ENCODE data around the gene C12orf42.

Gene C12orf42

DNA sequence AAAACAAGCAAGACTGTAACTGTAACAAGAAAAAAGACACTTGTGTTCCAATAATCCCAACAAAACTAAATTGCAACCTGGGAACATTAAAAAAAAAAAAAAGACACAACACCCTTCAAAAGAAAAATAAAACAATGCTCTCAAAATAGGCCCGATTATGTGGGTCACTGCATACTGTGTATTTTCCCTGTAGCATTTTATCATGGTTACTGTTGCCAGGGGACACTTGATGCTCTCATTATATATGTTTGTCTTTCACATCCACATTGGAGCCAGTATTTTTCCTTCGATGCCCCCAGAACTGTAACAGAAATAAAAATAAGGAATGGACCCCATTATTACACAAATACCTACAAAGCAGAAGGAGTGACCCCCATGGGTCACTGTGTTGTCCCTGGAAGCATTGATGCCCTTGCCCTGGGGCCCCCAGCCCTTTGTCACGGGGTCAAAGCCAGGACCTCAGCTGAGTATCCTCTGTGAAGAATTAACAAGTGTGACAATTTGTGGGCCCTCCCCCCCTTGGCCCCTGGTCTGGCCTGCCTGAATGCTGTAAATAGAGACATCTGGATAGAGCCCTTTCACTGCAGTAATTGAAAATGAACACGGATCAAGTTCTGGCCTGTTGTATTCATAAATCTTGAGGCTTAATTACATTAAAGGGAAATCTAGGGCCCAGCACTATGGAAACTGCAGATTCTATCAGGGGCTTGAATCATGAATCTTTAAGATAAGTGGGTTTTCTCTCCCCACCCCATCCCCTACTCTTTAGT lies 72.8 kb downstream of the C12orf42 start:
- Mint-ChIP-seq H3K36me3 (ENCODE audit: low read depth) (peaks cover 13% of the 10 kb centered on the region), H3K4me1 (ENCODE audit: low read depth) (peaks cover 3% of the 10 kb centered on the region), H3K27ac (no peak overlapping the region), H3K9me3 (peaks cover 13% of the 10 kb centered on the region), H3K27me3 (no peaks in the 10 kb centered on the region), H3K4me3 (no peak overlapping the region)

DNA sequence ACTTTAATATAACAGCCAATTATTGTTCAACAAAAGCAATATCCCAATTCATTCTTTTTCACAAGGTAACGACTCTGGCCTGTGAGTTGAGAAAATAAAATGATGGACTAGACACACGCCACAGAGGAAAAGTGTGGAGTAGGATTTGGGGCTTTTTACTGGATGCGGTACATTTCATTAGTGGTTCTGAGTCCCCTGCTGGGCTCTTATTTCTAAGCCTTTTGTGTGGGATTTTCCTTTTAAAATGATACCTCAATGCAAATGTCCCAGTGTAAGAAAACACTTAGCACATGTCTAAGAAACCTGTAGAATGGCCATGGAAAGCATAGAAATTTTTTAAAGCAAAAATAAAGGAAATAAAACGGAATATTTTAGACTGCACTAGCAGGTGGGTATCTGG lies 73.4 kb downstream of the C12orf42 start:
- peaks cover 3% of the 10 kb centered on the region for H3K4me1 Mint-ChIP-seq (ENCODE audit: low read depth)
- peaks cover 7% of the 10 kb centered on the region for H3K9me3 Mint-ChIP-seq
- no peak overlapping the region for H3K27ac Mint-ChIP-seq
- no peak overlapping the region for H3K4me3 Mint-ChIP-seq
- H3K27me3 Mint-ChIP-seq = no peaks in the 10 kb centered on the region
- H3K36me3 Mint-ChIP-seq (ENCODE audit: low read depth) = peaks cover 9% of the 10 kb centered on the region

DNA sequence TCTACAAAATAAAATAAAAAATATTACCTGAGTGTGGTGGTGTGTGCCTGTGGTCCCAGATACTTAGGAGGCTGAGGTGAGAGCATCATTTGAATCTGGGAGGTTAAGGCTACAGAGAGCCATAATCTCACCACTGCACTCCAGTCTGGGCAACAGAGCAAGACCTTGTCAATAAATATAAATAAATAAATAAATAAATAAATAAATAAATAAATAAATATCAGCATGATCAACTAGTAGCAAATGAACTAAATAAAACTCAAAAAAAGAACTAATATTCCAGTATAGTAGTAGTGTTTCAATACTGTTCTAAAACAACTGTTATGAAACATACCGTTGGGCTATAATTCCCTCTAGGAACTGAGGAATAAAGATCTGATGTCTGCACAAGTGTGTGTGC lies 74.4 kb downstream of the C12orf42 start:
- Mint-ChIP-seq H3K4me3 (no peak overlapping the region), H3K27me3 (no peaks in the 10 kb centered on the region), H3K4me1 (ENCODE audit: low read depth) (peaks cover 3% of the 10 kb centered on the region), H3K9me3 (peaks cover 3% of the 10 kb centered on the region), H3K36me3 (ENCODE audit: low read depth) (peaks cover 13% of the 10 kb centered on the region), H3K27ac (no peak overlapping the region)

DNA sequence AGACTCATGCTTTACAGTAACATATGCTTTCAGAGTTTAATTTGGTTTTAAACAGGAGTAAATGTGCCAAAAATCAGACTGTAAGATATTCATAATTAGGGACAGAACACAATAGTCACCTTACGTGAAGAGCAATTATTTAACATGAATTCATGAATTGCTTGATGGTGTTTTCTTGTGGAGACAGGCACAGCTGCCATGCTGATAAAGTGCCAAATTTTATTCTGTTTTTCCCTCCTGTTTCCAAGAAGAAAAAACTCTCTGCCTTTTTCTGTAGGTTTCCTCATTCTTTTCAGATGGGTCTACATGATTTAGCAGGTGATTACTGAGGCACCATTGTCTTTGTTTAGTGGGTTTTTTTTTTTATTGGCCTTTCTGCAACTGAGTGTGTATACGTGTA lies 80.1 kb downstream of the C12orf42 start:
- Mint-ChIP-seq H3K27ac (no peak overlapping the region), H3K4me3 (no peak overlapping the region), H3K4me1 (ENCODE audit: low read depth) (no peaks in the 10 kb centered on the region), H3K9me3 (peaks cover 19% of the 10 kb centered on the region), H3K27me3 (no peaks in the 10 kb centered on the region), H3K36me3 (ENCODE audit: low read depth) (peaks cover 15% of the 10 kb centered on the region)

DNA sequence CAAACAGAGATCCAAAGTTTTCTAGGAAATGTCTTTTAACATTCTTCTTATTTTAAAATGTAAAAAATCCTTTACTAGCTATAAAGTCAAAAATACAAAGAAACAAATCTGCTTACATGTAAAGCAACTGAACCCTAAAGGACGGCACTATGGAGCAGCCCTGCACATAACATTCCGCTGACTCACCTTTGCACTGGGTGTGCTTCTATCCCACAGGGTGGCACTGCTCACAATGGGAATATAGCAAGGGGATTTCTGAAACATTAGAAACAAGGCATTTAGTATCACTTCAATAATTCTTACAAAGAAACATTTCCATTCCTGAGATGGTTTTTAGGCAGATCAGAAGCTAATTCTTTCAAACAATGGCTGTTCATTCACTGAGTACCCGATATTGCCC lies 94.3 kb downstream of the C12orf42 start:
- Mint-ChIP-seq H3K36me3 (ENCODE audit: low read depth) (peaks cover 13% of the 10 kb centered on the region), H3K4me3 (no peak overlapping the region), H3K27me3 (no peaks in the 10 kb centered on the region), H3K4me1 (ENCODE audit: low read depth) (no peaks in the 10 kb centered on the region), H3K27ac (no peak overlapping the region), H3K9me3 (no peaks in the 10 kb centered on the region)

DNA sequence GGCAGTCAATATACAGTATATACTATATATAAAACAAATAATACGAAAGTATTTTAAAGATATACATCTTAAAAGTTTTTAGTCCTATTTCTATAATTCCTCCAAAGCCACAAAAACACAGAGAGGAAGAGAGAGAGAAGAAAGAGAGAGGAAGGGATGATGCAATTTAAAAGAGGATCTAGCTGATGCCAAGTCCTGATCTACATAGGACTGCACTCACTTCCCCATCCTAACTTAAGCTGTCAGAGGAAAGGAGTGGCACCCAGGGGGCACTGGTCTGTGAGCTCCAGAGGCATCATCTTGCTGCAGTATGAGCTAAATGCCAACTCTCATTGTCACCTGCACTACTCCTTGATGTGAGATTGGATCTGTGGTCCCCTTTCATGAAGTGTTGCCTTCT lies 95.8 kb downstream of the C12orf42 start:
- Mint-ChIP-seq H3K9me3 (no peaks in the 10 kb centered on the region), H3K36me3 (ENCODE audit: low read depth) (peaks cover 13% of the 10 kb centered on the region), H3K4me1 (ENCODE audit: low read depth) (no peaks in the 10 kb centered on the region), H3K27me3 (no peaks in the 10 kb centered on the region), H3K27ac (no peak overlapping the region), H3K4me3 (no peak overlapping the region)

DNA sequence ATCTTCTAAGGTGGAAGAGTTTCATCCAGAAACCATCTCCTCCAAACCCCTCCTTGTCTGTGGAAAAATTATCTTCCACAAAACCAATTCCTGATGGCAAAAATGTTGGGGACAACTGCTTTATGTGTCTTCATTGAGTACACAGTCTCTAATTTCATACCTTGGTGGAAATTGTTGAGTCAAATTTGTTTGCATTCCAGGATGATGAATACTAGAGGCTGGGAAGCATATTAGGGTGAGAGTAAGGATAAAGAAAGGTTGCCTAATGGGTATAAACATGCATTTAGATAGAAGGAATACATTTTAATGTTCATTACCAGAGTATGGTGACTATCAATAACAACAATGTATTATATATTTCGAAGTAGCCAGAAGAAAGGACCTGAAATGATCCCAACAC lies 98.2 kb downstream of the C12orf42 start:
- Mint-ChIP-seq H3K4me3 (no peak overlapping the region), H3K4me1 (ENCODE audit: low read depth) (no peaks in the 10 kb centered on the region), H3K9me3 (no peaks in the 10 kb centered on the region), H3K27ac (no peak overlapping the region), H3K27me3 (no peaks in the 10 kb centered on the region), H3K36me3 (ENCODE audit: low read depth) (peaks cover 13% of the 10 kb centered on the region)

DNA sequence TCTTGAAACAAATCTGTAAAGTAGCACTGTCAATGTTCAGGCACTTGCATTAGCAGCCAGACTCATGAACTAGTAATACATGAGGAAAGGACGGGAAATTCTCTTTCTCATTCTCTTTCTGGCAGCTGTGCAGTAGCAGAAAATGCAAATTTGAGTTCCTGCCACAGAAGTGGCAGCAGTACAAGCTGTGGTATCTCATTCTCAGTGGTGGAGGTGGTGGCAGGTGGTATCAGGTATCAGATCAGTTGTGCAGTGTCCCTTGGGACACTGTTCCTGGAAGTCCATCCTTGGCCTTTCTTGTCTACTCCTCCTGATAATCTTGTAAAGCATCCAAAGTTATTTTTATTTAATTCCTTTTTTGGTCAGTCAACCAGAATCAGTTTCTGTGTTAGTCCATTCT lies 103.0 kb downstream of the C12orf42 start:
- H3K27me3 Mint-ChIP-seq = no peaks in the 10 kb centered on the region
- H3K9me3 Mint-ChIP-seq = peaks cover 7% of the 10 kb centered on the region
- H3K4me3 Mint-ChIP-seq = no peak overlapping the region
- H3K27ac Mint-ChIP-seq = no peak overlapping the region
- peaks cover 6% of the 10 kb centered on the region for H3K36me3 Mint-ChIP-seq (ENCODE audit: low read depth)
- H3K4me1 Mint-ChIP-seq (ENCODE audit: low read depth) = no peaks in the 10 kb centered on the region

DNA sequence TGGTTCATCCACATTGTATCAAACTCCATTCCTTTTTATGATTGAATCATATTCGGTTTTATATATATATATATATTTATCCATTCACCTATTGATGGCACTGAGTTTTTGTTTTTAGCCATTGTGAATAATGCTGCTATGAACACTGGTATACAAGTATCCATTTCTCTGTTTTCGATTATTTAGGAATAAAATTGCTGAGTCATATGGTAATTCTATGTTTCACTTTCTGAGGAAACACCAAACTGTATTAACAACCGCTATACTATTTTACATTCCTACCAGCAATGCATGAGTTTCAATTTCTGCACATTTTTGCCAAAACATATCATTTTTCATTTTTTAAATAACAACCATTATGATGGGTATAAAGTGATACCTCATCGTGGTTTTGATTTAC lies 104.7 kb downstream of the C12orf42 start:
- Mint-ChIP-seq H3K36me3 (ENCODE audit: low read depth) (no peaks in the 10 kb centered on the region), H3K27ac (no peak overlapping the region), H3K4me3 (no peak overlapping the region), H3K9me3 (peaks cover 7% of the 10 kb centered on the region), H3K27me3 (no peaks in the 10 kb centered on the region), H3K4me1 (ENCODE audit: low read depth) (no peaks in the 10 kb centered on the region)

DNA sequence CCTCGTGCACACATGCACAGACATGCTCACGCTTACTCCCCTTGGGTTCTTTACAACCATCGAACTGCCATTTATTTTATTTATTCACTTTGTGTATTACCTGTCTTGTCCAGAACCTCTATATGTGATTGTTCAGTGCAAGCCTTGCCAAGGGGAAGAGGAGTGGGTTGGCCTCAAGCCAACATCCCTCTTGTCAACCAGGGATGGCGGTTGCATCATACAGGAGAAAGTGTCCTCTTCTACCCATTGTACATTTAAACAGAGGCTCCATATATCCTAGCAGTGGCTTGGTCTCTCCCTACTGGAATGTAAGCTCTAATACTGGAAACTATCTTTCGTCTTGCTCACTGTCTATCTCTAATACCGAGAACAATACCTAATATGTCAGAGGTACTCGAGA lies 108.4 kb downstream of the C12orf42 start:
- H3K36me3 Mint-ChIP-seq (ENCODE audit: low read depth) = no peaks in the 10 kb centered on the region
- H3K9me3 Mint-ChIP-seq = peaks cover 7% of the 10 kb centered on the region
- H3K4me3 Mint-ChIP-seq = no peak overlapping the region
- no peaks in the 10 kb centered on the region for H3K4me1 Mint-ChIP-seq (ENCODE audit: low read depth)
- no peaks in the 10 kb centered on the region for H3K27me3 Mint-ChIP-seq
- H3K27ac Mint-ChIP-seq = no peak overlapping the region

DNA sequence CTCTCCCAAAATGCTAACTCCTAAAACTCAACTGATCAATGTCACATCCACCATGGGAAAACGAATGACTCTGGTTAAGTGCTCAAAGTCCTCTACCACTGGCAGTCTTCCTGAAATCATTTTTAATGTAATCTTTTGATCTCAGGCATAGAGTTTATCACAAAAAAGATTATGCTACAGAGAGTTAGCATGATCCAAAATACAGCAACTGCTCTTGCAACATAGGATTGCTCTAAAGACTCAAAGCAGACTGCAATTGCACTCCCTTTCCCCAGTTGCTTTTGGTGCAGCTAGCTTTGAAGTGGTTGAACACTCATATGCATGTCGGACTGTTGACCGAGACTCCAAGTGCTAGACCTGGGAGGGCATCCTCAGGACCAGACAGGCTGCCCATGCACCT lies 109.3 kb downstream of the C12orf42 start:
- Mint-ChIP-seq H3K9me3 (peaks cover 4% of the 10 kb centered on the region), H3K27me3 (no peaks in the 10 kb centered on the region), H3K4me1 (ENCODE audit: low read depth) (no peaks in the 10 kb centered on the region), H3K27ac (no peak overlapping the region), H3K4me3 (no peak overlapping the region), H3K36me3 (ENCODE audit: low read depth) (no peaks in the 10 kb centered on the region)

DNA sequence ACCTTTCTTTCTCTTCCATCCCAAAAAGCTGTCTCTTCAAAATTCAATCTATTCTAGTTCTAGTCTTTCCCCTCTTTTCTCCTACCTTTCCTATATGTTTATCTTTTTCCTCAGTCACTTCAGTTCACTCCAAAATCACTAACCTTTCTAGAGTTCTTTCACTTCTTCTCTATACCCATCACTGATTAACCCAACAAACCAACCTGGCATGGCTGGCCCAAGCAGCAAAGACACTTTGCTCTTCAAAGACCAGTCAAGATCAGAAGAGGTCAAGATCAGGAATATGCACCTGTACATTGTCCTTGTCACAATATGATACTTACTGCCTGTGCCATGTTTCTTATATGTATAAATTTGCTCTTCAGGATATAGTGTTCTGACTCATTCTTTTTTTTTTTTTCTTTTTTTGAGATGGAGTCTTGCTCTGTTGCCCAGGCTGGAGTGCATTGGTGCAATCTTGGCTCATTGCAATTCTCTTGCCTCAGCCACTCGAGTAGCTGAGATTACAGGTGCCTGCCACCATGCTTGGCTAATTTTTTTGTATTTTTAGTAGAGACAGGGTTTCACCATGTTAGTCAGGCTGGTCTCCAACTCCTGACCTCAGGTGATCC lies 112.9 kb downstream of the C12orf42 start:
- Mint-ChIP-seq H3K4me3 (no peak overlapping the region), H3K36me3 (ENCODE audit: low read depth) (no peaks in the 10 kb centered on the region), H3K4me1 (ENCODE audit: low read depth) (no peaks in the 10 kb centered on the region), H3K9me3 (no peaks in the 10 kb centered on the region), H3K27me3 (no peaks in the 10 kb centered on the region), H3K27ac (no peak overlapping the region)

DNA sequence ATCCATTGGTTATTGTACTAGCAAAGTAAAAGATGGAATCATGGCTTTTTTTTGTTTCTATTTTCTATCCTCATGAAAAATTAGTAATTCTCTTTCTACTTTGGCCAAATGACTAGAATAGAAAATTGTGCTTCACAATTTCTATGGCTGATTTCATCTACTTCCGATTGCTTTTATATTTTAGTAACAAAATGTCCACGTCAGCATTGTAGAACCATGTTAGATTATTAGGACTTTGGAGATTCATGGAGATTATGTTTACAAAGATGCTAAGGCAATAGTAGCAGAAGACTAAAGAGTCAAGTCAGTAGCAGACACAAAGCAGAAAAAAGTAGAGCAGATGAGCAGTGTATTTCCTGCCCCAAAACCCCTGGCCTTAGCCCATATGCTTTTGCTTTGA lies 113.6 kb downstream of the C12orf42 start:
- no peaks in the 10 kb centered on the region for H3K36me3 Mint-ChIP-seq (ENCODE audit: low read depth)
- no peaks in the 10 kb centered on the region for H3K4me1 Mint-ChIP-seq (ENCODE audit: low read depth)
- no peak overlapping the region for H3K4me3 Mint-ChIP-seq
- H3K27me3 Mint-ChIP-seq = no peaks in the 10 kb centered on the region
- peak overlapping the region; percentile 3 for H3K27ac Mint-ChIP-seq
- no peaks in the 10 kb centered on the region for H3K9me3 Mint-ChIP-seq

DNA sequence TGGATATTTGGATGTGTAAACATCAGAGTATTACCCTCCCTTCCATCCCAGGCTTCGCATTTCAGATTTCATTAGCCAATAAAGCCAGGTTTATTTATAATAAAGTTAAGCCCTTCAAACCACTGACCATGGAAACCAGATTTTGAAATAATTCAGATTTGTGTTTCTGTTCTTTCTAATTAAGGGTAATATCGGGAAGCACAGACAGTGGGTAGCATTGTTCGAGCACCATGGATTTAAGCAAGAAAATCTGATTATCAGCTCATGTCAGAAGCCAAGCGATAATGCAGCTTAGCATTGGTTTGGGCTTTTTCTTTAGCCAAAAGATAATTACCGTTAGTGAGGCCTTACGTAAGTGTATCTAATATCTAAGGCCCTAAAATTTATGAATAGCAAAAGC lies 116.1 kb downstream of the C12orf42 start:
- H3K36me3 Mint-ChIP-seq (ENCODE audit: low read depth) = no peaks in the 10 kb centered on the region
- H3K9me3 Mint-ChIP-seq = no peaks in the 10 kb centered on the region
- H3K4me3 Mint-ChIP-seq = no peak overlapping the region
- no peaks in the 10 kb centered on the region for H3K4me1 Mint-ChIP-seq (ENCODE audit: low read depth)
- no peaks in the 10 kb centered on the region for H3K27me3 Mint-ChIP-seq
- no peak overlapping the region for H3K27ac Mint-ChIP-seq

DNA sequence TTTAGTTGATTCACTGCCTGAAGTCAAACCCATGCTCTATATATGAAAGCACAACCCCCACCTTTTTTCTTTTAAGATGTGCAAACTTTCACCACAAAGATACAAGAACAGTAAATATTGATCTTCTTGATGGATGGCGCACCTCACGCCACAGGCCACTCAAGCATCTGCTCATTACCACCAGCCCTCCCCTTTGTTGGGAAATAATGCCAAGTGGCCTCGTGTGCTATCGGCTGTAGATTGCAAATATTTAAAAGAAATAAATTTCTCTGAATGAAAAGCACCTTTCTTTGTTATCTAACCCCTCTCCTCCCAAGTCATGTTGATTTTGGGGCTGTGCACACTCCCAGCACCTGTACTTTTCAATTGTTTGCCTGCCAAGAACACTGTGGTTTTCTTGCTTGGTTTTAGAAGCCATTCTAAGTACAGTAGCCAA lies 122.7 kb downstream of the C12orf42 start:
- Mint-ChIP-seq H3K27me3 (no peaks in the 10 kb centered on the region), H3K4me3 (no peak overlapping the region), H3K27ac (no peak overlapping the region), H3K36me3 (ENCODE audit: low read depth) (peaks cover 5% of the 10 kb centered on the region), H3K4me1 (ENCODE audit: low read depth) (peaks cover 22% of the 10 kb centered on the region), H3K9me3 (peaks cover 3% of the 10 kb centered on the region)

DNA sequence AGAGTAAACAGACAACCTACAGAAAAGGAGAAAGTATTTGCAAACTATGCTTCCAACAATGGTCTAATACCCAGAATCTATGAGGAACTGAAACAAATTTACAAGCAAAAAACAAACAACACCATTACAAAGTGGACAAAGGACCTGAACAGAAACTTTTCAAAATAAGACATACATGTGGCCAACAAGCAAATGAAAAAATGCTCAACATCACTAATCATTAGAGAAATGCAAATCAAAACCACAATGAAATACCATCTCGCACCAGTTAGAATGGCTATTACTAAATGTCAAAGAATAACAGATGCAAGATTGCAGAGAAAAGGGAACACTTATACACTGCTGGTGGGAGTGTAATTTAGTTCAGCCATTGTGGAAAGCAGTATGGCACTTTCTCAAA lies 125.8 kb downstream of the C12orf42 start:
- Mint-ChIP-seq H3K27me3 (no peaks in the 10 kb centered on the region), H3K27ac (no peak overlapping the region), H3K4me1 (ENCODE audit: low read depth) (peaks cover 22% of the 10 kb centered on the region), H3K36me3 (ENCODE audit: low read depth) (peaks cover 17% of the 10 kb centered on the region), H3K9me3 (peaks cover 3% of the 10 kb centered on the region), H3K4me3 (no peak overlapping the region)

All from stimulated activated naive CD8-positive, alpha-beta T cell treated with anti-CD3 and anti-CD28 coated beads, Interleukin-15, Interleukin-2, amounts not matched to agents 100 ng/mL and 50 ng/mL, for 24 hours (primary cell).